T-helper 2 cell treated with Interferon-gamma antibody and Interleukin-4, amounts not matched to agents 5 μg/mL and 100 μg/mL, for 36 hours (primary cell): ENCODE measurements around the gene MRPS23.

Source experiments
- DNase-seq: peaks from one replicate; pipeline ENCODE4 v3.0.0; 2021; ENCODE audit warnings: low spot score
- H3K27ac Mint-ChIP-seq: one replicate; pipeline ENCODE4 v1.8.0; 2021; ENCODE audit warnings: mild to moderate bottlenecking, mixed read lengths
- H3K27me3 Mint-ChIP-seq: one replicate; pipeline ENCODE4 v1.8.0; 2021; ENCODE audit warnings: low read depth, mixed read lengths
- H3K36me3 Mint-ChIP-seq: one replicate; pipeline ENCODE4 v1.8.0; 2021; ENCODE audit warnings: low read depth, mixed read lengths
- H3K4me1 Mint-ChIP-seq: one replicate; pipeline ENCODE4 v1.8.0; 2021; ENCODE audit warnings: low read depth, mixed read lengths
- H3K4me3 Mint-ChIP-seq: one replicate; pipeline ENCODE4 v1.8.0; 2022; ENCODE audit warnings: mild to moderate bottlenecking, moderate library complexity, mixed read lengths
- H3K9me3 Mint-ChIP-seq: one replicate; pipeline ENCODE4 v1.8.0; 2021; ENCODE audit warnings: mixed read lengths

The MRPS23 gene

DNA sequence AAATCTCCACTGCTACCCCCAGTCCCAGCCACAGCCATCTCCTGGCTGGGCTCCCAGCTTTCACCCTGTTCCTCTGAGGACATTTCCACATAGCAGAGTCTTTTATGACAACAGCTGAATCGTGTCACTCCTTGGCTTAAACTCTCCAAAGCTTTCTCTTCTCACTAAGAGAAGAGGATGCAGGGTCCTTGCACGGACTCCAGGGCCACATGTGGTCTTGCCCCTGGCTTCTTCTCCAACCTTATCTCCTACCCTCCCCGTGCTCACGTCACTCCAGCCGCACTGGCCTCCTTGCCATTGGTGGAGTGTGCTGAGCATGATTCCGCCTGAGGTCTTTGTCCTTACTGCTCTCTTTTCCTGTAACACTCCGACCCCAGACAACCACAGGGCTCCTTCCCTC, 64.8 kb downstream of the MRPS23 start:
- no peak for DNase-seq
- H3K4me1 Mint-ChIP-seq: no peaks in the 10 kb centered on the region
- H3K36me3 Mint-ChIP-seq: no peaks in the 10 kb centered on the region
- no peak overlapping the region for H3K27ac Mint-ChIP-seq
- H3K4me3 Mint-ChIP-seq: no peak overlapping the region
- peaks cover 32% of the 10 kb centered on the region for H3K27me3 Mint-ChIP-seq
- no peaks in the 10 kb centered on the region for H3K9me3 Mint-ChIP-seq
